GM21526 (cell line): Measurements from ENCODE around the gene SAPCD2.

ENCODE experiments used
- ATAC-seq: cut with Tn5 transposase; IDR thresholded peaks from one replicate; pipeline ENCODE4 v1.9.1; 2021; ENCODE audit warnings: moderate library complexity; ENCODE audit not compliant: unreplicated experiment, low FRiP score

The SAPCD2 gene

DNA sequence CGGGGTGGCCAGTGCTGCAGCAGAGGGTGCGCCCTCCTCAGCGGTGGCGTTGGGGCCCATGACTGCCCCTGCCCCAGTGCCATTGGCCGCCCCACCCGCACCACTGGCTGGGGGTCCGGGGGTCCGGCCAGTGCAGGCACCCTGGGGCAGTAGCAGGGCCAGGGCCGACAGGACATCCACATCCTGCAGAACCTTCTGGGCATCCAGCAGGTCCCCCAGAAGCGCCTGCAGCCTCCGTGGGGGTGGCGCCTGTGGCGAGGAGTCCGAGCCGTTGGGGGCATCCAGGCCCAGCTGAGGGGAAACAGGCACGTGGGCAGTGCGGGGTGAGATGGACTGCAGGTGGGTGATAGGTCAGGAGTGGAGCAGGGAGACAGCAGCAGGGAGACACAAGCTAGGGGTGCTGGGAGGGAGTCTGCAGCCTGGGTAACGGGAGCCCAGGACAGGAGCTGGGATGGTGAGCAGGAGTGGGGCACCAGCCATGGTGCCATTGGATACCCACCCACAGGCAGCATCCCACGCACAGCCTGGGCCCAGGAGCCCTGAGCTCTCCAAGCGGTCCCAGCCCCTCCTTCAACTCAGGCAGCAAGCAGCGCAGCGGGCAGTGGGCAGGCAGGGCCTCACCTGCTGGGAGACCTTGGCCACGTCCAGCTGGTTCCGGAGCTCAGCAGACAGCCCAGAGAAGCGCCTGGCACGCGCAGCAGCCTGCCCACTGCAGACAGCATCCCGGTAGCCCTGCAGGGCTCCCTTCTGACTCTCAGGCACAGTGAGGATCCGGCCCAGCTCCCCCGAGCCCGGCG, 49.4 kb downstream of the SAPCD2 start:
- no peak for ATAC-seq

DNA sequence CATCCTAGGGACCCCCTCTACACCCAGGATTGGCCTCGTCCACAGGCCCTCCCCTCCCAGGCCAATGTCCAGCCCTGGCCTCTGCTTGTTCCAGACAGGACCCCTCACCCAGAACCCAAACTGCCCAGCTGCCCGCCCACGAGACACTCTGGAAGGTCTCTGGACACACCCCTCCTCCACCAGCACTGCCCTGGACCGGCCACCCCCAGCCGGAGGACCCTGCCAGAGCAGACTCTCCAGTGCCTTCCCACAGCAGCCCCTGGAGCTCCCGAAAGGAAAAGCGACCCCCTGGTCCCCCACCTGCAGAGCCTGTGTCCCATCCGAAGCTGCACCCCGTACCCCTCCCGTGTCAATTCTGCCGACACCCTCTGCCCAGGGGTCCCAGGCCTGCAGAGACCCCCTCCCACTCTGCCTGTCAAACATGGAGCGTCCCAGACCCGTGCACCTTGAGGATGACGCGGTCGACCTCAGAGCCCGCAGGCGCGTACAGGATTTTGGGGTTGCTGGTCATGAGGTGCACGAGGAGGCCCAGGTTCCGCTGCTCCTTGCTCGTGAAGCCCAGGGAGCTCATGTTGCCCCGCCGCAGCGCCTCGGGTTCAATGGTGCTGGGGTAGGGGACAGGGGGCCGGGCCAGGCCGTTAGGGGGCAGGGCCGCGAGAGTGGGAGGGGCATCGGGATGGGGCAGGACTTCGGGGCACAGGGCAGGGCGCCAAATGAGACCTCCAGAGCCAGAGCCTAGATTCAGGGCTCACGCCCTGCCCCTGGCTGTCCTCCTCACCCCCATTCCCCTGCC, 50.3 kb downstream of the SAPCD2 start:
- no peak for ATAC-seq

- ATAC-seq: no peak
Measured at GRCh38 chr9:137018761-137019559, 51.4 kb downstream of the SAPCD2 start.

GRCh38 chr9:137017791-137018497, 52.4 kb downstream of the SAPCD2 start:
- no peak for ATAC-seq

DNA sequence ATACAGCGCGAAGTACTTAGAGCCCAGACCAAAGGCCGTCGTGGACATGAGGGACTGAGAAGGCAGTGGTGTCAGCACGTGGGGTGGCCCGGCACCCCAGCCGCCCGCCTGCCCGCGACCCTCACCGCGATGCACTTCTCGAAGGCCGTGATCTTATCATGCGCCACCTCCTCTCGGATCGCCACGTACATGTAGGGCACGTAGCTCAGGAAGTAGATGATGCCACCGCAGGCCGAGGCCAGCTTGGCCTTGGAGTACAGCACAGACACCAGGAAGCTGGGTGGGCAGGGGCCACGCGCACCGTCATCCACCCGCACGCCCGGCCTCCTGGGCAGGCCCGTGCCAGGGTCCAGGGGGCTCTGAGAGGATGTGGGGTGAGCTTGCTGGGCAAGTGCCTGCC, 53.3 kb downstream of the SAPCD2 start:
- ATAC-seq: no peak

DNA sequence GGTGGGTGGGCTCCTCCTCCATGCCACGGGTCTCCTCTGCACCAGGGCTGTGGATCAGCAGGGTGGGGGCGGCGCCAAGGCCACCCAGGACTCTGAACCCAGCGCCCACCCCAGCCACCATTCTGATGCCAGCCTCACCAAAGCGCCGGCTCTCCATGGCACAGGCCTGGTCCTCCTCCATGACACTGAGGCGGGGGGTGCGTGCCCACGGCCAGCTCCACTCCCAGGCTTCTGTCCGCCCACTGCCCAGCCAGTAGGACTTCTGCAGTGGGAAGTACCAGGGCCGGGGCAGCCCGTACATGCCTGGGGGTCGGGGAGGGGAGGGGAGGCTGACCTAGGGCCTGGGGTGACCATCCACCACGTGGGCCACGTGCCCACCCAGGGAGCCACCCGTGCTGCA, 53.9 kb downstream of the SAPCD2 start:
- ATAC-seq: no peak

- no peak for ATAC-seq
Measured at GRCh38 chr9:137015976-137016375, 54.4 kb downstream of the SAPCD2 start.

- no peak for ATAC-seq
Measured at GRCh38 chr9:137015540-137015930, 54.8 kb downstream of the SAPCD2 start.

DNA sequence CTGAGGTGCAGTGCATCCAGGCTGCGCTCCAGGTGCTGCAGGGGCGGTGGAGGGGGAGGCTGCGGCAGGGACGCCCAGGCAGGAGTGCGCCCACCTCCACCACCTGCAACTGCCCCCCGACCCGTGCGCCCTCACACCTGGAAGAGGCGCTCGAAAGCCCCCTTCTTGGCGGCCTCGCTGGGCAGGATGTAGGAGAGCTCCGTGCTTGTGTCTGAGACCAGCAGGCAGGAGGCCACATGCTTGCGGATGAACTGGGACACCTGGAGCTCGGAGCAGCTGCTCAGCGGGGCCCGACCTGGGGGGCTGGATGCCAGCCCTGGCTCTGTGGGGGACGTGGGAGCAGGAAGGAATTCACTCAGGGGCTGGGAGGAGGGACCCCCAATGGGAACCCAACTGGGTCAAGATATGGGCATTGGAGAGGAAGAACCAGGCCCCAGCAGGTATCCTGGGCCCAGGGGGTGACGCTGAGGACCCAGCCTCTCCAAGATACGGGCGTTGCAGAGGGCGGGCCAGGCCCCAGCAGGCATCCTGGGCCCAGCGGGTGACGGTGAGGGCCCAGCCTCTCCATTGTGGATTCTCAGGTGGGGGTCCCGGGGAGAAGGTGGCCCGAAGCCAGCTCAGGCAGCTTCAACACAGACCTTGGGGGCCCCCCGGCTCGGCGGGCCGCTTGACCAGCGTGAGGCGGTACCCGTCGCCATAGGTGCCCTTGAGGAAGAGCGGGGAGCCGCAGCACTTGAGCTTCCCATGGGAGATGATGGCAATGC, 55.4 kb downstream of the SAPCD2 start:
- ATAC-seq: no peak

GRCh38 chr9:137014166-137014565, 56.2 kb downstream of the SAPCD2 start:
- ATAC-seq: no peak

DNA sequence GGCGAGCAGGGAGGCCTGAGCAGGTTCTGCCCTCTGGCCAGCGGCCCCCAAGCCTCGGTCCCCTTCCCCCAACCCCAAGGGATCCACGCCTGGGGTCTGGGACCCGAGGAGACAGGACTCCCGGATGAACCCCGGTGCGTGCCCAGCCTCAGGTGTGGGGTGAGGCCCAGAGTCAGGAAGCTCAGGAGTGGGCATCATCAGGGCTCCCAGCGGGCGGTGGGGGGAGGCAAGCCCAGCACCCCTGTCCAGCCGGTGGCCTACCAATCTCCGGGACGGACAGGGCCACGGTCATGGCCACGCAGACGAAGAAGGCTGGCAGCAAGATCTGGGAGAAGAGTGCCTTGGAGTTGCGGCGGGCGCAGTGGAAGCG, 56.8 kb downstream of the SAPCD2 start:
- ATAC-seq: no peak

DNA sequence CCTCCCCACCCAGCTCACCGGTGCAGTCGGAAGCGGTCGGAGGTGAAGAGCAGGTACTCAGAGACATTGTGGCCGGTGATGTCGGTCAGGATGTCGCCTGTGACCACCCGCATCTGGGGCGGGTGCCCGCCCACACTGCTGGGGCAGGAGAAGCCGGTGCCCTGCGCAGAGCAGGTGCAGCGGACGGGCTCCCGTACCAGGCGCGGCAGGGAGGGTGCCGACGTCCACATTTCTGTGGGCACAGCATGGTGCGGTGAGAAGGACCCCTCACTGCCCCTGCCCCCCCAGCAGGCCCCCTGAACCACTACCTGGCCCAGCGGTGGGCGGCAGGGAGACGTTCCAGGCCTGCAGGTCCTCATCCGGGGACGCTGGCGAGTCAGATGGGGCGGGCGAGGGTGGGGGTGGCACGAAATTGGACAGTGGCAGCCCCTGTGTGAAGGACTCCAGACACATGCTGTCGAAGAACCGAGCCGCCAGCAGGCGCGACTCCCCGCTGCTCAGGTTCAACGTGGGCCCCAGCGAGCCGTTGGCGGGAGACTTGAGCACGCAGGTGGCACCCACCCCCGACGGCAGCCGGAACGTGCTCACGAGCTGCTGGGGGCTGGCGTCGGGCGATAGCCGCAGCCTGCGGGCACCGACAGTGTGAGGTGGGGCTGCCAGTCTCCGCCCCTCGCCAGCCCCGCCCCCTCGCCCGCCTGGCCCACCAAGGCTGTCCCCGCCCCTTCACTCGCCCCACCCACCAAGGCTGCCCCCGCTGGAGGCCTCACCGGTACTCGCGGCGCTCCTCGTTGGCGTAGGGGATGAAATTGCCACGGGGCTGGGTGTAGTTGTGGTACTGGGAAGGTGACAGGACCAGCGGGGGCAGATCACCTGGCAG, 57.4 kb downstream of the SAPCD2 start:
- no peak for ATAC-seq
